K562 (cell line): ENCODE measurements around the gene ATF7IP. TPM values are rescaled to one million over a fixed set of nuclear protein-coding genes. Genes with fewer than 3 reads are reported as not detected.

Experiments
- ATAC-seq: fragments of 200-7000 bp; cut with Tn5 transposase; 3 replicates; pipeline ENCODE4 v1.9.1; 2020; ENCODE audit warnings: moderate library complexity
- BruUV-seq: library from RNA; stranded (reverse); fragments of 400-500 nt; replicated peaks from 2 replicates; lab custom pipeline; 2021; lab: Mats Ljungman, UMichigan
- CTCF ChIA-PET: fragments of 300-600 bp; formaldehyde crosslinking; extraction: SDS; loops from one replicate; lab custom pipeline; 2021; ENCODE audit warnings: low intra/inter-chr PET ratio; lab: Yijun Ruan, JAX
- POLR2A ChIA-PET: fragments of 300-600, 350-650 bp; sonication (Branson Sonifier 250); formaldehyde crosslinking; extraction: SDS; loops from one replicate; lab custom pipeline; 2021; ENCODE audit warnings: antibody characterized with exemption, inconsistent platforms; lab: Yijun Ruan, JAX
- DNase-seq, 4 experiments: peaks; one replicate each; pipeline versions ENCODE4 v3.0.0 to v3.0.0-alpha.2; 2011 to 2018; ENCODE audit warnings: low spot score in 3 of 4, mixed read lengths in 3 of 4; ENCODE audit errors: extremely low read depth in 1 of 4
- FAIRE-seq: peaks from 2 replicates; lab custom pipeline; 2011; peaks lifted over from hg19 to GRCh38; lab: Jason Lieb, UNC
- H2AFZ ChIP-seq: 2 replicates; pipeline ENCODE4 v1.6.0; 2011; ENCODE audit warnings: low read depth, low read length, control low read depth, inconsistent platforms
- H3K27ac ChIP-seq: fragments of 200-600 bp; 3 replicates; pipeline ENCODE4 v1.8.0; 2011; ENCODE audit warnings: low read depth, mild to moderate bottlenecking, control low read depth, inconsistent platforms, low read length, moderate library complexity, mixed read lengths; ENCODE audit errors: extremely low read depth
- H3K27me3 ChIP-seq, 2 experiments: fragments of 300-600 bp in 1 of 2; 2 replicates in 1 of 2; 3 replicates in 1 of 2; pipeline versions ENCODE4 v1.6.0 to v1.8.0; 2011; ENCODE audit warnings: inconsistent platforms in 2 of 2, low read length in 2 of 2, mild to moderate bottlenecking in 1 of 2, mixed read lengths in 1 of 2, moderate library complexity in 1 of 2; ENCODE audit not compliant: control insufficient read depth in 2 of 2, insufficient read depth in 2 of 2
- H3K36me3 ChIP-seq: fragments of 300-600 bp; 3 replicates; pipeline ENCODE4 v1.8.0; 2011; ENCODE audit warnings: mild to moderate bottlenecking, low read length, inconsistent platforms; ENCODE audit not compliant: control insufficient read depth, insufficient read depth
- H3K4me1 ChIP-seq, 2 experiments: fragments of 200-600 bp in 1 of 2; replicated peaks in 1 of 2; 2 replicates in 1 of 2; 3 replicates in 1 of 2; pipeline versions ENCODE4 v1.5.1 to v1.8.0; 2011; ENCODE audit warnings: inconsistent platforms in 2 of 2, low read length in 2 of 2, mild to moderate bottlenecking in 1 of 2, mixed read lengths in 1 of 2, moderate library complexity in 1 of 2; ENCODE audit not compliant: control insufficient read depth in 2 of 2, insufficient read depth in 2 of 2
- H3K4me2 ChIP-seq: 2 replicates; pipeline ENCODE4 v1.6.1; 2011; ENCODE audit warnings: low read length, control low read depth, inconsistent platforms, mixed read lengths; ENCODE audit not compliant: insufficient read depth
- H3K4me3 ChIP-seq: fragments of 200-600 bp; sonication (generic), shearing (Covaris generic); 2 replicates; pipeline ENCODE4 v1.5.1; 2016; ENCODE audit warnings: control low read depth, inconsistent platforms
- H3K79me2 ChIP-seq: fragments of 200-600 bp; 3 replicates; pipeline ENCODE4 v1.8.0; 2011; ENCODE audit warnings: low read length, inconsistent platforms; ENCODE audit not compliant: control insufficient read depth, insufficient read depth
- H3K9ac ChIP-seq, 2 experiments: 2 replicates each; pipeline versions ENCODE4 v1.6.0 to v1.6.1; 2011; ENCODE audit warnings: low read depth in 2 of 2, low read length in 2 of 2, control low read depth in 1 of 2, inconsistent platforms in 1 of 2, mild to moderate bottlenecking in 1 of 2, mixed read lengths in 1 of 2; ENCODE audit not compliant: insufficient read depth in 1 of 2
- H3K9me1 ChIP-seq: one replicate; pipeline ENCODE4 v1.6.0; 2011; ENCODE audit warnings: inconsistent platforms, mild to moderate bottlenecking, low read length, moderate library complexity; ENCODE audit not compliant: control insufficient read depth, insufficient read depth
- H3K9me3 ChIP-seq: replicated peaks from 2 replicates; pipeline ENCODE4 v1.5.1; 2011; ENCODE audit warnings: low read depth, low read length, inconsistent platforms; ENCODE audit not compliant: control insufficient read depth, insufficient read depth
- H4K20me1 ChIP-seq: replicated peaks from 2 replicates; pipeline ENCODE4 v1.6.1; 2011; ENCODE audit warnings: low read length, inconsistent platforms, mixed read lengths; ENCODE audit not compliant: control insufficient read depth, insufficient read depth
- DACH1 ChIP-seq: fragments of 450-650 bp; IDR thresholded peaks from 2 replicates; pipeline ENCODE4 v1.6.1; 2018; ENCODE audit not compliant: partially characterized antibody
- NRF1 ChIP-seq, 2 experiments: fragments of 450-650 bp; IDR thresholded peaks in 1 of 2; conservative IDR thresholded peaks in 1 of 2; 2 replicates each; pipeline ENCODE4 v1.6.1; 2014; ENCODE audit warnings: mild to moderate bottlenecking in 2 of 2
- RBFOX2 ChIP-seq: fragments of 200-400 bp; formaldehyde crosslinking; IDR thresholded peaks from 2 replicates; pipeline ENCODE4 v1.6.1; 2017; ENCODE audit warnings: low read depth, mild to moderate bottlenecking, low read length, moderate library complexity
- ZNF165 ChIP-seq: fragments of 250-450 bp; sonication (Bioruptor Pico); IDR thresholded peaks from 2 replicates; pipeline ENCODE4 v1.4.0; 2020; ENCODE audit warnings: borderline replicate concordance
- ZNF444 ChIP-seq: fragments of 250-450 bp; sonication (Bioruptor Pico); IDR thresholded peaks from 2 replicates; pipeline ENCODE4 v1.4.0; 2020; ENCODE audit warnings: mild to moderate bottlenecking, moderate library complexity
- WGBS: fragments of 100-300 bp; shearing (Covaris generic); methylation state at CpG from one replicate; pipeline ENCODE4 v1.1.6; 2016; ENCODE audit warnings: low coverage, mixed read lengths; ENCODE audit not compliant: insufficient coverage; ENCODE audit errors: missing lambda C conversion rate; 5-methylcytosine and 5-hydroxymethylcytosine counted together
- in situ Hi-C: fragments of 300-500 bp; cut with MboI; formaldehyde crosslinking; loops from 4 replicates; pipeline ENCODE4 v1.15.0; 2018; ENCODE audit warnings: inconsistent platforms, mixed read lengths
- intact Hi-C: fragments of 100-400 bp; cut with micrococcal nuclease; formaldehyde crosslinking; loops from 2 replicates; pipeline ENCODE4 v1.14.2; 2022
- polyA plus RNA-seq, 8 experiments: library from polyadenylated mRNA; depleted of rRNA in 4 of 8; stranded (reverse) in 5 of 8; unstranded in 3 of 8; fragments of >200 nt; fragmentation: Nextera tagmentation in 2 of 8; fragmentation: Illumina TruSeq in 1 of 8; extraction: Ambion mirVana in 2 of 8; extraction: Trizol in 1 of 8; gene quantifications; 2 replicates each; pipeline versions ENCODE4 v1.2.1 to v1.2.3, GENCODE V29; 2011 to 2014; ENCODE audit warnings: inconsistent platforms in 1 of 8, missing spikeins in 1 of 8
- total RNA-seq, 7 experiments: library from RNA; depleted of rRNA in 6 of 7; stranded (reverse); fragments of >200 nt in 6 of 7; fragmentation: Illumina TruSeq in 2 of 7; extraction: Trizol in 2 of 7; gene quantifications; 2 replicates each; pipeline versions ENCODE4 v1.2.1 to v1.2.3, GENCODE V29; 2011 to 2021; ENCODE audit warnings: low replicate concordance in 1 of 7
- TF ChIP-seq, protein P1 (sequence below), 2 experiments: fragments of 450-650 bp; IDR thresholded peaks; 2 replicates each; pipeline ENCODE4 v1.6.1; 2018; ENCODE audit warnings: mild to moderate bottlenecking in 2 of 2, low read depth in 1 of 2; ENCODE audit not compliant: partially characterized antibody in 2 of 2
- TF ChIP-seq, protein P2 (sequence below), 2 experiments: IDR thresholded peaks; 2 replicates each; pipeline ENCODE4 v1.6.1; 2012; ENCODE audit warnings: improper control_type of control experiment in 2 of 2, low read depth in 2 of 2, low read length in 2 of 2, borderline replicate concordance in 1 of 2

ATF7IP gene
- total and polyA plus RNA-seq, 9 of the 15 experiments (the other 6 are each of a cell fraction or from before 2014, with no cell fraction given), result 2.8 to 27.1 (median 11.0) TPM

DNA sequence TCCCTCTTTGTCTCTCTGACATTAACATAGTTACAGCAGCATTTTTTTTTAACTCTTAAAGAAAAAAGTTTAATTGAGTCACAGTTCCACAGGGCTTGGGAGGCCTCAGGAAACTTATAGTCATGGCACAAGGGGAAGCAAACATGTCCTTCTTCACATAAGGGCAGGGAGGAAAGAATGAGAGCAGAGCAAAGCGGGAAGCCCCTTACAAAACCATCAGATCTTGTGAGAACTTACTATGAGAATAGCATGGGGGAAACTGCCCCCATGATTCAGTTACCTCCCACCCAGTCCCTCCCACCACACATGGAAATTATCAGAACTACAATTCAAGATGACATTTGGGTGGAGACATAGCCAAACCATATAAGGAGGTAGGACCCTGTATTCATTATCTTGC lies 106.0 kb downstream of the ATF7IP start:
- in situ Hi-C loops, result no loop called here
- ATAC-seq (no peak), DNase-seq (no peak), FAIRE-seq (no peak)
- no peak overlapping the region for H3K9ac ChIP-seq
- peaks cover 22% of the 10 kb centered on the region; the same call in 2 of the 3 replicates for H3K36me3 ChIP-seq
- no CpG with 5 or more reads among the region's 1 CpG for WGBS
- H3K4me2 ChIP-seq, result no peak overlapping the region
- CTCF ChIA-PET, result no interaction called here
- no peak overlapping the region for H3K27ac ChIP-seq
- no peak overlapping the region for H3K4me3 ChIP-seq
- no peaks in the 10 kb centered on the region for H4K20me1 ChIP-seq
- intact Hi-C loops, result no loop called here
- POLR2A ChIA-PET, result no interaction called here
- no peaks in the 10 kb centered on the region for H3K9me1 ChIP-seq
- H3K27me3 ChIP-seq, result no peaks in the 10 kb centered on the region
- peaks cover 7% of the 10 kb centered on the region; the same call in 1 of the 2 replicates for H3K9me3 ChIP-seq
- H3K4me1 ChIP-seq, result no peaks in the 10 kb centered on the region
- no peaks in the 10 kb centered on the region for H3K79me2 ChIP-seq
- H2AFZ ChIP-seq, result no peak overlapping the region
- TF ChIP-seq ZNF165 (no peak), DACH1 (no peak), NRF1 (conservative IDR thresholded peaks at IDR 0.05 in 1 of 2, IDR thresholded peaks at IDR 0.05 in 1 of 2) (no peak), ZNF444 (CRISPR knock-in tag) (no peak), RBFOX2 (no peak)
- TF ChIP-seq, protein P1, sequence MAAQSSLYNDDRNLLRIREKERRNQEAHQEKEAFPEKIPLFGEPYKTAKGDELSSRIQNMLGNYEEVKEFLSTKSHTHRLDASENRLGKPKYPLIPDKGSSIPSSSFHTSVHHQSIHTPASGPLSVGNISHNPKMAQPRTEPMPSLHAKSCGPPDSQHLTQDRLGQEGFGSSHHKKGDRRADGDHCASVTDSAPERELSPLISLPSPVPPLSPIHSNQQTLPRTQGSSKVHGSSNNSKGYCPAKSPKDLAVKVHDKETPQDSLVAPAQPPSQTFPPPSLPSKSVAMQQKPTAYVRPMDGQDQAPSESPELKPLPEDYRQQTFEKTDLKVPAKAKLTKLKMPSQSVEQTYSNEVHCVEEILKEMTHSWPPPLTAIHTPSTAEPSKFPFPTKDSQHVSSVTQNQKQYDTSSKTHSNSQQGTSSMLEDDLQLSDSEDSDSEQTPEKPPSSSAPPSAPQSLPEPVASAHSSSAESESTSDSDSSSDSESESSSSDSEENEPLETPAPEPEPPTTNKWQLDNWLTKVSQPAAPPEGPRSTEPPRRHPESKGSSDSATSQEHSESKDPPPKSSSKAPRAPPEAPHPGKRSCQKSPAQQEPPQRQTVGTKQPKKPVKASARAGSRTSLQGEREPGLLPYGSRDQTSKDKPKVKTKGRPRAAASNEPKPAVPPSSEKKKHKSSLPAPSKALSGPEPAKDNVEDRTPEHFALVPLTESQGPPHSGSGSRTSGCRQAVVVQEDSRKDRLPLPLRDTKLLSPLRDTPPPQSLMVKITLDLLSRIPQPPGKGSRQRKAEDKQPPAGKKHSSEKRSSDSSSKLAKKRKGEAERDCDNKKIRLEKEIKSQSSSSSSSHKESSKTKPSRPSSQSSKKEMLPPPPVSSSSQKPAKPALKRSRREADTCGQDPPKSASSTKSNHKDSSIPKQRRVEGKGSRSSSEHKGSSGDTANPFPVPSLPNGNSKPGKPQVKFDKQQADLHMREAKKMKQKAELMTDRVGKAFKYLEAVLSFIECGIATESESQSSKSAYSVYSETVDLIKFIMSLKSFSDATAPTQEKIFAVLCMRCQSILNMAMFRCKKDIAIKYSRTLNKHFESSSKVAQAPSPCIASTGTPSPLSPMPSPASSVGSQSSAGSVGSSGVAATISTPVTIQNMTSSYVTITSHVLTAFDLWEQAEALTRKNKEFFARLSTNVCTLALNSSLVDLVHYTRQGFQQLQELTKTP (IDR thresholded peaks at IDR 0.05; ENCODE audit: low read depth in 1 of 2, partially characterized antibody in 2 of 2), result no peak
- TF ChIP-seq, protein P2, sequence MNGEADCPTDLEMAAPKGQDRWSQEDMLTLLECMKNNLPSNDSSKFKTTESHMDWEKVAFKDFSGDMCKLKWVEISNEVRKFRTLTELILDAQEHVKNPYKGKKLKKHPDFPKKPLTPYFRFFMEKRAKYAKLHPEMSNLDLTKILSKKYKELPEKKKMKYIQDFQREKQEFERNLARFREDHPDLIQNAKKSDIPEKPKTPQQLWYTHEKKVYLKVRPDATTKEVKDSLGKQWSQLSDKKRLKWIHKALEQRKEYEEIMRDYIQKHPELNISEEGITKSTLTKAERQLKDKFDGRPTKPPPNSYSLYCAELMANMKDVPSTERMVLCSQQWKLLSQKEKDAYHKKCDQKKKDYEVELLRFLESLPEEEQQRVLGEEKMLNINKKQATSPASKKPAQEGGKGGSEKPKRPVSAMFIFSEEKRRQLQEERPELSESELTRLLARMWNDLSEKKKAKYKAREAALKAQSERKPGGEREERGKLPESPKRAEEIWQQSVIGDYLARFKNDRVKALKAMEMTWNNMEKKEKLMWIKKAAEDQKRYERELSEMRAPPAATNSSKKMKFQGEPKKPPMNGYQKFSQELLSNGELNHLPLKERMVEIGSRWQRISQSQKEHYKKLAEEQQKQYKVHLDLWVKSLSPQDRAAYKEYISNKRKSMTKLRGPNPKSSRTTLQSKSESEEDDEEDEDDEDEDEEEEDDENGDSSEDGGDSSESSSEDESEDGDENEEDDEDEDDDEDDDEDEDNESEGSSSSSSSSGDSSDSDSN (IDR thresholded peaks at IDR 0.05; ENCODE audit: borderline replicate concordance in 1 of 2, low read depth in 2 of 2, low read length in 2 of 2), result no peak
- BruUV-seq, result no TSS peak
